ENCODE data around the gene GANAB.

GANAB gene

GRCh38 chr11:62607714-62608113 is 38.7 kb downstream of the GANAB start:
- Mint-ChIP-seq H3K36me3 (ENCODE audit: low read depth) (peaks cover 23% of the 10 kb centered on the region), H3K27me3 (ENCODE audit: low read depth, poor library complexity) (peaks cover 25% of the 10 kb centered on the region), H3K9me3 (no peaks in the 10 kb centered on the region), H3K4me3 (no peak overlapping the region), H3K4me1 (peaks cover 89% of the 10 kb centered on the region), H3K27ac (no peak overlapping the region)
- no peak for TF ChIP-seq CTCF (IDR thresholded peaks at IDR 0.05)
- no peak for DNase-seq

GRCh38 chr11:62605902-62606301 is 40.5 kb downstream of the GANAB start:
- no peak overlapping the region for H3K27ac Mint-ChIP-seq
- H3K4me1 Mint-ChIP-seq: peaks cover 82% of the 10 kb centered on the region
- no peak overlapping the region for H3K4me3 Mint-ChIP-seq
- DNase-seq: no peak
- peaks cover 29% of the 10 kb centered on the region for H3K27me3 Mint-ChIP-seq (ENCODE audit: low read depth, poor library complexity)
- no peaks in the 10 kb centered on the region for H3K9me3 Mint-ChIP-seq
- peaks cover 23% of the 10 kb centered on the region for H3K36me3 Mint-ChIP-seq (ENCODE audit: low read depth)
- no peak for TF ChIP-seq CTCF (IDR thresholded peaks at IDR 0.05)

DNA sequence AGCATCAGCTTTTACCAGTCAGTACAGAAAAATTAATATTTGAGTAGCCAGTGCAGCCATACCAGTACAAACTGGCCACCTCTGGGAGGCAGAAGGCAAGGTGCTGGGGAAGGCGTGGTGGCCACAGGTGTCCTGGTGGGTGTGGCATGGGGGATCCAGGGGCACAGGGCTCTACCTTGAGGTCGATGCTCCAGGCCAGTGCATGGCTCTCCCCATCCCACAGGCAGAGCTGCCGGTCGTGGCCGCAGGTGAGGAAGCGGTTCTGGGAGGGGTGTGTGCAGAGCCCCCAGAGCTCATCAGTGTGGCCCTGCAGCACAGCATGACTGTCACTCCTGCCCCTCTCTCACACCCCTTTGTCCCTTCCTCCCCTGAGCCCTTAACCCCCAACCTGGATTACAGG is 40.9 kb downstream of the GANAB start:
- H3K4me1 Mint-ChIP-seq: peaks cover 80% of the 10 kb centered on the region
- no peak for TF ChIP-seq CTCF (IDR thresholded peaks at IDR 0.05)
- DNase-seq: no peak
- H3K4me3 Mint-ChIP-seq: no peak overlapping the region
- peaks cover 29% of the 10 kb centered on the region for H3K27me3 Mint-ChIP-seq (ENCODE audit: low read depth, poor library complexity)
- peaks cover 23% of the 10 kb centered on the region for H3K36me3 Mint-ChIP-seq (ENCODE audit: low read depth)
- no peaks in the 10 kb centered on the region for H3K9me3 Mint-ChIP-seq
- H3K27ac Mint-ChIP-seq: no peak overlapping the region

GRCh38 chr11:62604460-62605120 is 41.8 kb downstream of the GANAB start:
- TF ChIP-seq CTCF (IDR thresholded peaks at IDR 0.05): no peak
- Mint-ChIP-seq H3K4me1 (peaks cover 80% of the 10 kb centered on the region), H3K27me3 (ENCODE audit: low read depth, poor library complexity) (peaks cover 26% of the 10 kb centered on the region), H3K27ac (peak overlapping the region; percentile 68), H3K9me3 (no peaks in the 10 kb centered on the region), H3K4me3 (peak overlapping the region; percentile 23), H3K36me3 (ENCODE audit: low read depth) (peaks cover 28% of the 10 kb centered on the region)
- DNase-seq: peak; percentile 52

GRCh38 chr11:62603776-62604299 is 42.6 kb downstream of the GANAB start:
- H3K27me3 Mint-ChIP-seq (ENCODE audit: low read depth, poor library complexity): peaks cover 26% of the 10 kb centered on the region
- no peak overlapping the region for H3K27ac Mint-ChIP-seq
- H3K4me1 Mint-ChIP-seq: peaks cover 80% of the 10 kb centered on the region
- no peak for TF ChIP-seq CTCF (IDR thresholded peaks at IDR 0.05)
- peaks cover 36% of the 10 kb centered on the region for H3K36me3 Mint-ChIP-seq (ENCODE audit: low read depth)
- no peaks in the 10 kb centered on the region for H3K9me3 Mint-ChIP-seq
- no peak for DNase-seq
- H3K4me3 Mint-ChIP-seq: peak overlapping the region; percentile 70

- TF ChIP-seq CTCF (IDR thresholded peaks at IDR 0.05): no peak
- peaks cover 28% of the 10 kb centered on the region for H3K27me3 Mint-ChIP-seq (ENCODE audit: low read depth, poor library complexity)
- peaks cover 81% of the 10 kb centered on the region for H3K4me1 Mint-ChIP-seq
- DNase-seq: no peak
- peak overlapping the region; percentile 70 for H3K4me3 Mint-ChIP-seq
- H3K27ac Mint-ChIP-seq: no peak overlapping the region
- H3K36me3 Mint-ChIP-seq (ENCODE audit: low read depth): peaks cover 41% of the 10 kb centered on the region
- no peaks in the 10 kb centered on the region for H3K9me3 Mint-ChIP-seq
Observed at GRCh38 chr11:62603072-62603408, 43.4 kb downstream of the GANAB start.
